NCI-H146 (cell line): Measurements from ENCODE around the gene LSP1.

Source experiments
- DNase-seq: peaks from one replicate; lab custom pipeline; 2025; lab: John Stamatoyannopoulos, UW

LSP1 gene

GRCh38 chr11:1890856-1891830 lies 38.3 kb downstream of the LSP1 start:
- DNase-seq, result no peak

GRCh38 chr11:1891831-1892115 lies 38.9 kb downstream of the LSP1 start, which contains the start of gene PRR33:
PRR33 (minus strand) TSS chr11:1891895; CDS start chr11:1890584, 1,311 bp downstream.
- DNase-seq, result no peak

GRCh38 chr11:1892116-1892515 lies 39.2 kb downstream of the LSP1 start:
- no peak for DNase-seq

GRCh38 chr11:1892558-1892957 lies 39.7 kb downstream of the LSP1 start:
- DNase-seq, result no peak

GRCh38 chr11:1893581-1894359 lies 40.9 kb downstream of the LSP1 start:
- no peak for DNase-seq

- DNase-seq, result no peak
Observed at GRCh38 chr11:1894759-1895158, 41.9 kb downstream of the LSP1 start.

- DNase-seq, result no peak
Observed at GRCh38 chr11:1896468-1896867, 43.6 kb downstream of the LSP1 start.

GRCh38 chr11:1896923-1897322 lies 44.0 kb downstream of the LSP1 start:
- no peak for DNase-seq

- DNase-seq, result no peak
Observed at GRCh38 chr11:1899090-1899489, 46.2 kb downstream of the LSP1 start.

GRCh38 chr11:1899686-1900085 lies 46.8 kb downstream of the LSP1 start:
- DNase-seq, result no peak

GRCh38 chr11:1906181-1906580 lies 53.3 kb downstream of the LSP1 start:
- DNase-seq, result no peak

GRCh38 chr11:1906611-1907423 lies 53.9 kb downstream of the LSP1 start:
- no peak for DNase-seq

- no peak for DNase-seq
Observed at GRCh38 chr11:1908618-1909017, 55.7 kb downstream of the LSP1 start.

GRCh38 chr11:1909524-1909923 lies 56.6 kb downstream of the LSP1 start:
- DNase-seq, result no peak

GRCh38 chr11:1912289-1912878 lies 59.5 kb downstream of the LSP1 start:
- no peak for DNase-seq

GRCh38 chr11:1913271-1914060 lies 60.6 kb downstream of the LSP1 start:
- DNase-seq, result no peak

GRCh38 chr11:1915795-1916131 lies 62.9 kb downstream of the LSP1 start:
- no peak for DNase-seq

- no peak for DNase-seq
Observed at GRCh38 chr11:1916132-1916985, 63.5 kb downstream of the LSP1 start.

- DNase-seq, result no peak
Observed at GRCh38 chr11:1916986-1917522, 64.2 kb downstream of the LSP1 start.
